Measurements from ENCODE around the gene TSC22D1. TPM values are rescaled to one million over a fixed set of nuclear protein-coding genes. Genes with fewer than 3 reads are reported as not detected.

The TSC22D1 gene
- polyA plus RNA-seq, 1 donor from 2014 or later: 355 TPM

DNA sequence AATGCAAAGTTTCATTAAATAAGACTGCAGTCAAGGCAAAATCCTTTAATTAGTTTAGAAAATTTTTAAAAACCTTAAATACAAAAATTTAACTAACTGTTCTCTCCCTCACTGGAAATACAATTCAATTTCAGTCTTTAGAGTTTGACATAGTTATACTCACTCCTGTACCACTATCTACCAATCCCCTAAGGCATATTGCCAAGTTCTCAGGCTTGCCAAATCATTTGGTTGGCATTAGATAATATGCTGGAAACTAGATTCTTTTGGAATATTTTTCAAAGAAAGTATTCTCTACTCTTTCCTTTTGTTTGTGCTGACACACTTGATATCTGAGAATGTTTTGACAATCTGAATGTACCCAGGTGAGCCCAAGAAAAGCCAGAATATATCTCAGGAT is 77.2 kb downstream of the TSC22D1 start:
- H3K9ac ChIP-seq (ENCODE audit: low read length): no peak overlapping the region
- H3K36me3 ChIP-seq (ENCODE audit: insufficient read depth, low read length): no peaks in the 10 kb centered on the region
- H3K9me3 ChIP-seq (ENCODE audit: low read length): no peaks in the 10 kb centered on the region
- no peak for TF ChIP-seq EZH2 (IDR thresholded peaks at IDR 0.05; ENCODE audit: borderline replicate concordance, insufficient read depth, low read length, poor library complexity, severe bottlenecking)
- no peak for TF ChIP-seq MXI1 (conservative IDR thresholded peaks at IDR 0.05; ENCODE audit: poor library complexity, severe bottlenecking)
- no peak for TF ChIP-seq REST (IDR thresholded peaks at IDR 0.05; ENCODE audit: borderline replicate concordance)
- TF ChIP-seq RAD21 (conservative IDR thresholded peaks at IDR 0.05): no peak
- no peak for TF ChIP-seq SMC3 (conservative IDR thresholded peaks at IDR 0.05; ENCODE audit: poor library complexity)
- TF ChIP-seq POLR2AphosphoS5 (IDR thresholded peaks at IDR 0.05): no peak
- TF ChIP-seq, protein P1, sequence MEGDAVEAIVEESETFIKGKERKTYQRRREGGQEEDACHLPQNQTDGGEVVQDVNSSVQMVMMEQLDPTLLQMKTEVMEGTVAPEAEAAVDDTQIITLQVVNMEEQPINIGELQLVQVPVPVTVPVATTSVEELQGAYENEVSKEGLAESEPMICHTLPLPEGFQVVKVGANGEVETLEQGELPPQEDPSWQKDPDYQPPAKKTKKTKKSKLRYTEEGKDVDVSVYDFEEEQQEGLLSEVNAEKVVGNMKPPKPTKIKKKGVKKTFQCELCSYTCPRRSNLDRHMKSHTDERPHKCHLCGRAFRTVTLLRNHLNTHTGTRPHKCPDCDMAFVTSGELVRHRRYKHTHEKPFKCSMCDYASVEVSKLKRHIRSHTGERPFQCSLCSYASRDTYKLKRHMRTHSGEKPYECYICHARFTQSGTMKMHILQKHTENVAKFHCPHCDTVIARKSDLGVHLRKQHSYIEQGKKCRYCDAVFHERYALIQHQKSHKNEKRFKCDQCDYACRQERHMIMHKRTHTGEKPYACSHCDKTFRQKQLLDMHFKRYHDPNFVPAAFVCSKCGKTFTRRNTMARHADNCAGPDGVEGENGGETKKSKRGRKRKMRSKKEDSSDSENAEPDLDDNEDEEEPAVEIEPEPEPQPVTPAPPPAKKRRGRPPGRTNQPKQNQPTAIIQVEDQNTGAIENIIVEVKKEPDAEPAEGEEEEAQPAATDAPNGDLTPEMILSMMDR (IDR thresholded peaks at IDR 0.05; ENCODE audit: poor library complexity, severe bottlenecking): no peak
- no peak for TF ChIP-seq TAF1 (IDR thresholded peaks at IDR 0.05; ENCODE audit: low read depth)
- TF ChIP-seq EP300 (conservative IDR thresholded peaks at IDR 0.05; ENCODE audit: poor library complexity, severe bottlenecking): no peak
- H4K20me1 ChIP-seq (ENCODE audit: insufficient read depth): no peaks in the 10 kb centered on the region
- H3K27ac ChIP-seq (ENCODE audit: low read length): no peak overlapping the region
- no peak overlapping the region for H2AFZ ChIP-seq (ENCODE audit: low read depth, low read length)
- H3K27me3 ChIP-seq (ENCODE audit: insufficient read depth, low read depth, low read length): no peaks in the 10 kb centered on the region
- H3K79me2 ChIP-seq (replicated peaks; ENCODE audit: insufficient read depth, low read length): peaks cover 4% of the 10 kb centered on the region
- no peak overlapping the region for H3K4me2 ChIP-seq (ENCODE audit: low read length)
- H3K9me2 ChIP-seq (ENCODE audit: insufficient read depth, low read length): no peaks in the 10 kb centered on the region
- no peaks in the 10 kb centered on the region for H3F3A ChIP-seq (ENCODE audit: insufficient read depth, low read length, poor library complexity, severe bottlenecking)
- no peak overlapping the region for H3K4me3 ChIP-seq (ENCODE audit: low read length)

DNA sequence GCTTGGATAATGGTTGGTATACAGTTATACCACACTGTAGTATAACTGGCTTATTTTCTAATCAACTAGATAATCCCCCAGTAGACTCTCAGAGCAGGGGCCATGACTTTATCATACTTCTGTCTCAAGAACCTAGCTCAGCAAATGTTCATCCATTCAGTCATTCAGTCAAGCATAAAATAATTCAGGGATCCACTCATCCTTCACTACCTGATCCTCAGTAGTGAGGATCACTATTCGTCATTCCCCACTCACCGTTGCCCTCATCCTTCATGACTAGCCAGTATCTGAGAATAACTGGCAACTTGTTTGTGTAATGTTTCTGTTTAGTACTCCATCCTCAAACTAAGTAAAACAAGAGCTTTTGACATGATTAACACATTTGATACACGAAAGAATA is 77.6 kb downstream of the TSC22D1 start:
- Histone ChIP-seq H2AFZ (ENCODE audit: low read depth, low read length) (no peak overlapping the region), H3K79me2 (replicated peaks; ENCODE audit: insufficient read depth, low read length) (peaks cover 4% of the 10 kb centered on the region), H3K9ac (ENCODE audit: low read length) (no peak overlapping the region), H3F3A (ENCODE audit: insufficient read depth, low read length, poor library complexity, severe bottlenecking) (no peaks in the 10 kb centered on the region), H3K4me3 (ENCODE audit: low read length) (no peak overlapping the region), H3K9me3 (ENCODE audit: low read length) (no peaks in the 10 kb centered on the region), H3K27ac (ENCODE audit: low read length) (no peak overlapping the region), H3K27me3 (ENCODE audit: insufficient read depth, low read depth, low read length) (no peaks in the 10 kb centered on the region), H3K9me2 (ENCODE audit: insufficient read depth, low read length) (no peaks in the 10 kb centered on the region), H3K4me2 (ENCODE audit: low read length) (no peak overlapping the region), H3K36me3 (ENCODE audit: insufficient read depth, low read length) (no peaks in the 10 kb centered on the region), H4K20me1 (ENCODE audit: insufficient read depth) (no peaks in the 10 kb centered on the region)
- TF ChIP-seq MXI1 (conservative IDR thresholded peaks at IDR 0.05; ENCODE audit: poor library complexity, severe bottlenecking) (no peak), SMC3 (conservative IDR thresholded peaks at IDR 0.05; ENCODE audit: poor library complexity) (no peak), RAD21 (conservative IDR thresholded peaks at IDR 0.05) (no peak), POLR2AphosphoS5 (IDR thresholded peaks at IDR 0.05) (no peak), REST (IDR thresholded peaks at IDR 0.05; ENCODE audit: borderline replicate concordance) (no peak), EZH2 (IDR thresholded peaks at IDR 0.05; ENCODE audit: borderline replicate concordance, insufficient read depth, low read length, poor library complexity, severe bottlenecking) (no peak), EP300 (conservative IDR thresholded peaks at IDR 0.05; ENCODE audit: poor library complexity, severe bottlenecking) (no peak), TAF1 (IDR thresholded peaks at IDR 0.05; ENCODE audit: low read depth) (no peak)
- TF ChIP-seq, protein P1 (IDR thresholded peaks at IDR 0.05; ENCODE audit: poor library complexity, severe bottlenecking): no peak

All from neural cell (in vitro differentiated cells).